Fibroblast of pulmonary artery (primary cell): ENCODE results near the gene FADS1.

Experiments used
- DNase-seq: peaks from one replicate; pipeline ENCODE4 v3.0.0-alpha.2; 2010; ENCODE audit warnings: low read depth
- H3K4me3 ChIP-seq: replicated peaks from 2 replicates; pipeline ENCODE4 v1.5.1; 2011; ENCODE audit warnings: low read depth, mild to moderate bottlenecking, control low read depth, low read length, moderate library complexity
- TF ChIP-seq, protein P1 (sequence below): IDR thresholded peaks from 2 replicates; pipeline ENCODE4 v1.5.1; 2011; ENCODE audit warnings: mild to moderate bottlenecking, control low read depth, low read length, inconsistent platforms; ENCODE audit errors: missing control alignments

FADS1 gene

DNA sequence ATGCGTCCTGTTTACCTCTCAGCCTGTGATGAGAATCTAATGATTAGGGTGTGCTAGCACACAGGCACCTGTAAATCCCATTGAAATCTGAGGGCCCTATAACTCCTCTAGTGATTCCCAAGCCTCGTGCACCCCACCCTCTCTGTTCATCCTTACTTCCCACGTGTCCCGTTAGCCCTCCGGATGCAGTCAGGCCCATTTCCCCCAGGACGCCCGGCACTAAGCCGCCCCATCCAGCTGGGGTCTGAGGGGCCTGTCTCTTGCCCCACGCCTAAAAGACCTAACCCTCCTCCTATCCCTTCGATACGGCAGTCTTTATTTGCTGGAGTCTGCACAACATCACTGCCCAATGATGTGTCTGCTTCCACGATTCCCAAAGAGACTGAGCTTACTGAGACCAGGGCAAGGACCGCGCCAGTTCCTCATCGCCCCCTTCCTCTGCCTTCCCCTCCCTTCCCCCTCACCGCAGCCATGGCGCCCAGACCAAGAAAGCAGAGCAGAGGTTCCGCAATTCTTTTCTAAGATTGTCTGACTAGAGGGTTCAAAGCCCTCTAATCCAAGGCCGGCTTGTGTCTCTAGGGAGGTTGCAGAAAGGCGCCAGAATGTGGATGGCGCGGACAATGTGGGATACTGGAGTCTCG lies 10.2 kb upstream of the FADS1 start:
- TF ChIP-seq, protein P1, sequence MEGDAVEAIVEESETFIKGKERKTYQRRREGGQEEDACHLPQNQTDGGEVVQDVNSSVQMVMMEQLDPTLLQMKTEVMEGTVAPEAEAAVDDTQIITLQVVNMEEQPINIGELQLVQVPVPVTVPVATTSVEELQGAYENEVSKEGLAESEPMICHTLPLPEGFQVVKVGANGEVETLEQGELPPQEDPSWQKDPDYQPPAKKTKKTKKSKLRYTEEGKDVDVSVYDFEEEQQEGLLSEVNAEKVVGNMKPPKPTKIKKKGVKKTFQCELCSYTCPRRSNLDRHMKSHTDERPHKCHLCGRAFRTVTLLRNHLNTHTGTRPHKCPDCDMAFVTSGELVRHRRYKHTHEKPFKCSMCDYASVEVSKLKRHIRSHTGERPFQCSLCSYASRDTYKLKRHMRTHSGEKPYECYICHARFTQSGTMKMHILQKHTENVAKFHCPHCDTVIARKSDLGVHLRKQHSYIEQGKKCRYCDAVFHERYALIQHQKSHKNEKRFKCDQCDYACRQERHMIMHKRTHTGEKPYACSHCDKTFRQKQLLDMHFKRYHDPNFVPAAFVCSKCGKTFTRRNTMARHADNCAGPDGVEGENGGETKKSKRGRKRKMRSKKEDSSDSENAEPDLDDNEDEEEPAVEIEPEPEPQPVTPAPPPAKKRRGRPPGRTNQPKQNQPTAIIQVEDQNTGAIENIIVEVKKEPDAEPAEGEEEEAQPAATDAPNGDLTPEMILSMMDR: no peak
- DNase-seq: no peak
- peak overlapping the region; percentile 94 for H3K4me3 ChIP-seq

DNA sequence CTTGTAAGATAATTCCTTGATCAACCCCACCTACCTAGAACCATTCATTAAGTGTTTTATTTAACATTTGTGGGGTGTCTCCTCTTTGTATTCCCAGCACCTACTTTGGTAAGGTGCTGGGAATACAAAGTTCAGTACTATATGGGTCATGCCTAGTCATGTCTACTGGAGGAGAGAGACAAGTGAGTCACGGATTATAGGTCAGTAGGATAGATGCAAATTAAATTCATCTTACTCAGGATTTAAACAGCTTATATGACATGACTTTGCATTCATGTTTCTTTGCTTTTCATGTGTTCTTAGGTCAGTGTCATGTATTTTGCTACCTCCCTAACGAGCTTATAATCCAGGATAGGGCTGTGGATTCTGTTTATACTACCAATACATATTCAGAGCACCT lies 3.4 kb upstream of the FADS1 start:
- no peak for DNase-seq
- no peak overlapping the region for H3K4me3 ChIP-seq
- TF ChIP-seq, protein P1: no peak

DNA sequence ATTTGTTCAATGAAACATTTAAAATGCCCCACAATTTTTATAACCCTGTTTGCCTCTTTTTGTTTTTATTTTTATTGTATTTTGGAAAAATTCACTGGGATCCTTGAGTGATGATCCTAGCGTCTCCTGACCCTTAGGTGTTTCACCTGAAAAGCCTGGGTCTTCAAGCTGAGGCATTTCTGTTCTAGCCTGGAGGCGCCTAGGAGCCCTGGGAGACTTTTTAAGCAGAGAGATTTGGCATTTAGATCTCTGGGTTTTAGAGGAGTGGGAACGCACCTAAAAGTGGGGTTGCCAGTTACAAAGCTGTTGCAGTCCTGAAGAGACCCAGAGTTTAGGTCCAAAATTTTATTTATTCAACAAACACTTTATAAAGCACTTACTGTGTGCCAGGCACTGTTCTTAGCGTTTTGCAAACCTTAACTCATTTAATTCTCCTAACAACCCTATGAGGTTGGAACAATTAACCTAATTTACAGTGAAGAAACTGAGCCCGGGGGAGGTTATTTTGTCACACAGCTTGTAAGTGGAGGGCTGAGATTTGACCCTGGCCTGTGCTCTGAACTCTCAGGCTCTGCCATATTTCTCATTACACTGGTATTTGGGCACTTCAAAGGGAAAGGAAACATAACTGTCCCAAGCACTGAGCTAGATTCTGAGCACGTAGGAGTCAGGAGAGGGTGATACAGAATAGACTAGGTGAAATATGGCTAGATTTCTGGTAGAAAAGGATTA lies 834 bp upstream of the FADS1 start:
- TF ChIP-seq, protein P1: no peak

DNA sequence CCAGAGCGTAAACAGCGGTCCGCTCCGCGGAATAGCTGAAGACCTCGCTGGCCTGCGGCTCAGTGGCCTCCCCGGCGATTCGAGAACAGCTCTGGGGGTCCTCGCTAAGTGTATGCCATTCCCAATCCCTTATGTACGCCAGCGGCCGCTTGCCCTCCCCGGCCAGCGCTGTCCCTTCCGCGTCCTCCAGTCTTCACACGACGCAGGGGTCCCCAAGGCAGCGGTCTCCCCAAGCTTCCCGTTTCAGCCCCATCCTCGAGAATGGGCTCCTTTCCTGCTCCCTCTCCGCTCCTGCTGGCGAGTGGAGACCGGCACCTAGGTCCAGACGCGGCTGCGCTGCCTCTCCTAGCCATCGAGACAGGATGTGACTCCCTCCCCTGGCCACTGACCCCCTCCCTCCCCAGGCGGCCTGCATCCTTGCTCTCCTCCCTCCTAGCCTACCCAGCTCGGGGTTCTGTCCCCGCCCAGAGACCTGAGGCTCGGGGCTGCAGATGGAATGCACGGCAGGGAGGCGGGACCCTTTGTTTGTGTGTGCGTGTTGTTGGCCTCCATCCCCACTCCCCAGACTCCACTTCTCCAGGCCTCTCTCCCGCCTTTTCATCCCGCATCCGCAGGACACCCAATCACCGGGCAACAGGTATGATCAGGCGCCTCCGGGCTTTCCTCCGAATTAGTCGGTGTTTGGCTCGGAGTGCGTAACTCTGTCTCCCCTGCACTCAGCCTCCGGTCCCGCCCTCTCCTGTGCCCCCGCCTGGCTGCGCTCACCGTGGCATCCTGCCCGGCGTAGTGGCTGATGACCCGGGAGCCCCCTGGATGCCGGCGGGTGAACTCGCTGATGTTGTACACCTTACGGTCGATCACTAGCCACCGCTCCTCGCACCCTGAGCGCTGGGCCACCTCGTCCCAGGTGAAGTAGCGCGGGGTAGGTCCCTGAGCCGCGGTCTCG lies 740 bp downstream of the FADS1 start:
- DNase-seq: peak; percentile 79

More for the DNA sequence above, 834 bp upstream of the FADS1 start:
- DNase-seq: no peak
- H3K4me3 ChIP-seq: peak overlapping the region; percentile 83

DNA sequence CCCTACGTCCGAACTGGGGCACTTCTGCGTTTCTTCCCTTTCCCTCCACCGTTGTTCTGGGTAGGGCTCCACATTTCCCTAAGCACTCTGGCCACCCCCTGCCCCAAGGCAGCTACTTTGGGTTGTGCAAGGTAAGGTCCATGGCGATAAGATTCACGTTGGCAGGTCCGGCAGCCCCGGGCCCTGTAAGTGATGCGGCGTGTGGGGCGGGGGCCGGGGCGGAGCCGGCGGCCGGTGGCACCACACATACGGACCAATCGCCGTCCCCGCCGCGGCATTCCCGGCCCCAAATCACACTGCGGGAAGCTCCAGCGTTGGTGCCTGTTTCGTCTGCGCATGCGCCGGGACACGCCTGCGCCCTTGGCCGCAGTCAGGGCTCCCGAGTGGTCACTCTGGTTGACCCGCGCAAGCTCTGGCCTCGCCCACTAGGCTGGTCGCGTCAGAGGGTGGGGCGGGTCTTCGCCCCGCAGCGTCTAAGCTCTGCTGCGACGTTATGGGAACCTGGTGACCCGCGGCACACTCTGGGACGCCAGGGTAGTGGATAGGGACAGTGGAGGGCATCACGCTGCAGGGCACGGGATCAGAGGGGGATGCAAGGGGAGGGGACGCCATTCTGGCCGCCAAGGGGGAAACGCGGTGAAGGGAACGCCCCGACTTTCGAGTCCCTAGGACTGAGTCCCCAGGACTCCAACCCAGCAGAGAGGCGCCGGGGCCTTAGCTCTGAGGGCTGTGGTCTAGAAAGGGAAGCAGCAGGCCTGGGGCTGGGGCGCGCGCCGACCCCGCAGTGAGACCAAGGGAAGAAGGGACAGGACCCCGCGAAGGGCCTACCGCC lies 1.6 kb downstream of the FADS1 start:
- H3K4me3 ChIP-seq: peak overlapping the region; percentile 83
- peak; percentile 97 for DNase-seq
- TF ChIP-seq, protein P1: no peak

More for the DNA sequence above, 740 bp downstream of the FADS1 start:
- TF ChIP-seq, protein P1: no peak
- H3K4me3 ChIP-seq: peak overlapping the region; percentile 83

DNA sequence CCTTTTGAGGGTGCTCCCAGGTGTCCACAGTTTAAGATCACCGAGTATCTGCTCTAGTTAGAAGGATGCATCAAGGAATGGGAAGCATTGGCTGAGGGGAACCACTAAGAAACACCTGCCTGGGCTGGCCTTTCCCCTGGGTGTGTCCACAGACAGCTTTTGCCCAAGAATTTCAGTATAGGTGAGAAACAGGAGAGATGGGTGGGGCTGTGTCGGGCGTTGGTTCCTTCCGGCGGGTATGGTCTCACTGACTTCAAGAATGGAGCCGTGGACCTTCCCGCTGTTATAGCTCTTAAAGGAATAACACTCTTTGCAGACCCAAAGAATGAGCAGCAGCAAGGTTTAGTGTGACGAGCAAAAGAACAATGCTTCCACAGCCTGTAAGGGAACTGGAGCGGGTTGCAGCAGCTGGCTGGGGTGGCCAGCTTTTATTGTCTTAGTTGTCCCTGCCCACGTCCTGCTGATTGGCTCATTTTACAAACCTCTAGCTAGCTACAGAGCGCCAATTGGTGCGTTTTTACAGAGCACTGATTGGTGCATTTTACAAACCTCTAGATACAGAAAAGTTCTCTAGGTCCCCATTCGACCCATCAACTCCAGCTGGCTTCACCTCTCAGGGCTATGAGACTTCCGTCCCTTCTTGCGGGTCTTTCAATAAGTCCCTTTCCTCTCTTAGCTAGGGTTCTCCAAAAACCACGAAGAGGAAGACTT lies 2.4 kb downstream of the FADS1 start:
- H3K4me3 ChIP-seq: peak overlapping the region; percentile 83
- TF ChIP-seq, protein P1: no peak
- DNase-seq: peak; percentile 49
